SK-N-SH treated with all-trans-retinoic acid at 6 μM for 48 hours (cell line): ENCODE measurements around the gene MEF2C.

Source experiments
- ARNTL ChIP-seq: fragments of 450-650 bp; formaldehyde crosslinking; IDR thresholded peaks from 2 replicates; pipeline ENCODE4 v1.5.0; 2020; ENCODE audit warnings: low read depth, mild to moderate bottlenecking, moderate library complexity, borderline replicate concordance
- CREB5 ChIP-seq: fragments of 250-450 bp; sonication (Bioruptor Pico); IDR thresholded peaks from 2 replicates; pipeline ENCODE4 v1.5.1; 2020; ENCODE audit warnings: low read depth, mild to moderate bottlenecking, moderate library complexity
- CSRNP3 ChIP-seq: fragments of 250-450 bp; sonication (Bioruptor Pico); IDR thresholded peaks from 2 replicates; pipeline ENCODE4 v1.5.1; 2021; ENCODE audit warnings: mild to moderate bottlenecking, moderate library complexity
- ESRRG ChIP-seq: fragments of 250-450 bp; sonication (Bioruptor Pico); IDR thresholded peaks from 2 replicates; pipeline ENCODE4 v1.6.1; 2021; ENCODE audit warnings: mild to moderate bottlenecking
- OSR1 ChIP-seq: fragments of 250-450 bp; sonication (Bioruptor Pico); IDR thresholded peaks from 2 replicates; pipeline ENCODE4 v1.8.0; 2022; ENCODE audit warnings: moderate library complexity, mild to moderate bottlenecking, inconsistent platforms
- PATZ1 ChIP-seq: fragments of 250-450 bp; sonication (Bioruptor Pico); IDR thresholded peaks from 2 replicates; pipeline ENCODE4 v1.8.0; 2020; ENCODE audit warnings: mild to moderate bottlenecking, moderate library complexity, borderline replicate concordance
- POU6F1 ChIP-seq: fragments of 250-450 bp; sonication (Bioruptor Pico); IDR thresholded peaks from 2 replicates; pipeline ENCODE4 v1.8.0; 2021; ENCODE audit warnings: low read depth, mild to moderate bottlenecking, moderate library complexity, borderline replicate concordance
- PPARA ChIP-seq: fragments of 250-450 bp; sonication (Bioruptor Pico); IDR thresholded peaks from 2 replicates; pipeline ENCODE4 v1.5.0; 2020; ENCODE audit warnings: mild to moderate bottlenecking, borderline replicate concordance
- RARB ChIP-seq: fragments of 250-450 bp; sonication (Bioruptor Pico); IDR thresholded peaks from 2 replicates; pipeline ENCODE4 v1.8.0; 2021; ENCODE audit warnings: mild to moderate bottlenecking, moderate library complexity
- SNAI2 ChIP-seq: fragments of 250-450 bp; sonication (Bioruptor Pico); IDR thresholded peaks from 2 replicates; pipeline ENCODE4 v1.5.0; 2020; ENCODE audit warnings: mild to moderate bottlenecking, moderate library complexity
- TSHZ2 ChIP-seq: fragments of 250-450 bp; sonication (Bioruptor Pico); IDR thresholded peaks from 2 replicates; pipeline ENCODE4 v1.5.0; 2020; ENCODE audit warnings: mild to moderate bottlenecking, moderate library complexity
- ZFP3 ChIP-seq: fragments of 250-450 bp; sonication (Bioruptor Pico); IDR thresholded peaks from 2 replicates; pipeline ENCODE4 v1.5.0; 2020; ENCODE audit warnings: mild to moderate bottlenecking, moderate library complexity
- ZFP30 ChIP-seq: fragments of 450-650 bp; formaldehyde crosslinking; IDR thresholded peaks from 2 replicates; pipeline ENCODE4 v1.5.0; 2022; ENCODE audit warnings: mild to moderate bottlenecking, moderate library complexity
- ZNF70 ChIP-seq: fragments of 450-650 bp; formaldehyde crosslinking; IDR thresholded peaks from 2 replicates; pipeline ENCODE4 v1.5.0; 2020; ENCODE audit warnings: mild to moderate bottlenecking, moderate library complexity

GRCh38 chr5:88883836-88884607 is 1.0 kb upstream of the MEF2C start:
- TF ChIP-seq TSHZ2 (CRISPR knock-in tag) = no peak
- no peak for TF ChIP-seq OSR1
- no peak for TF ChIP-seq RARB (CRISPR knock-in tag)
- TF ChIP-seq CREB5 (CRISPR knock-in tag) = no peak
- TF ChIP-seq PATZ1 (CRISPR knock-in tag) = no peak
- TF ChIP-seq POU6F1 = peak; percentile 68; the same call in 1 of the 2 replicates
- TF ChIP-seq ARNTL (CRISPR knock-in tag) = no peak
- no peak for TF ChIP-seq SNAI2 (CRISPR knock-in tag)
- TF ChIP-seq PPARA (CRISPR knock-in tag) = no peak
- no peak for TF ChIP-seq CSRNP3 (CRISPR knock-in tag)
- no peak for TF ChIP-seq ESRRG
- no peak for TF ChIP-seq ZNF70 (CRISPR knock-in tag)
- TF ChIP-seq ZFP30 (CRISPR knock-in tag) = no peak
- TF ChIP-seq ZFP3 (CRISPR knock-in tag) = no peak
